Measurements from ENCODE around the gene PIK3CD. TPM values are rescaled to one million over a fixed set of nuclear protein-coding genes. Genes with fewer than 3 reads are reported as not detected.
A peak's percentile ranks its signal among the peaks of the same experiment; 100 is the strongest.

Gene PIK3CD
- total RNA-seq (10 to 100 TPM; 12.9 to 44.2 TPM), polyA plus RNA-seq (ENCODE audit: insufficient read length in 6 of 6) (1 to 10 TPM; 5.1 to 7.0 (median 5.8) TPM)
- long read RNA-seq, donor 1, result 0 reads
- long read RNA-seq, donor 2, result 0 reads
- long read RNA-seq, donor 3, partial matches to known transcripts, result 133 of 133 reads
- long read RNA-seq, donor 3, other reads (novel, unspliced or antisense), result 0 of 133 reads
- long read RNA-seq, donor 4, result 0 reads
- long read RNA-seq, donor 5, result 0 reads
- long read RNA-seq, donor 6, full-length matches to known transcripts, result 1 of 9 reads
- long read RNA-seq, donor 6, partial matches to known transcripts, result 8 of 9 reads
- long read RNA-seq, donor 6, other reads (novel, unspliced or antisense), result 0 of 9 reads
- long read RNA-seq, donor 7, result 0 reads
- long read RNA-seq, donor 8, result 0 reads
- long read RNA-seq, donor 9, result 0 reads
- long read RNA-seq, donor 10, partial matches to known transcripts, result 1 of 5 reads
- long read RNA-seq, donor 10, other reads (novel, unspliced or antisense), result 4 of 5 reads
- long read RNA-seq, donor 11, full-length matches to known transcripts, result 1 of 1,229 reads
- long read RNA-seq, donor 11, partial matches to known transcripts, result 1,172 of 1,229 reads
- long read RNA-seq, donor 11, other reads (novel, unspliced or antisense), result 56 of 1,229 reads
- long read RNA-seq, donor 12, full-length matches to known transcripts, result 1 of 1 reads
- long read RNA-seq, donor 12, partial matches to known transcripts, result 0 of 1 reads
- long read RNA-seq, donor 12, other reads (novel, unspliced or antisense), result 0 of 1 reads

- H3K27me3 ChIP-seq, result peaks cover 8 to 48% of the 10 kb centered on the region in 2 donors
- no peaks in the 10 kb centered on the region for H3K9me3 ChIP-seq
- peak within 1 kb of the TSS; percentile 52 to 70 for H3K4me3 ChIP-seq
- DNase-seq (peak in 2 of 4 donors; percentile 41 to 93), ATAC-seq (peak; percentile 81)
- H3K27ac ChIP-seq, result peak within 1 kb of the TSS; percentile 70 to 96
- TF ChIP-seq CTCF (IDR thresholded peaks at IDR 0.05), result no peak
- H3K4me1 ChIP-seq, result peaks cover 6 to 60% of the 10 kb centered on the region in 2 donors
- H3K36me3 ChIP-seq, result no peaks in the 10 kb centered on the region
- intact Hi-C loops (cut with DNase I), result no loop called here
Observed at GRCh38 chr1:9651565-9652378, at the start of gene PIK3CD. TSS of gene PIK3CD (plus strand) at chr1:9651731. CDS start at chr1:9710456, 58,725 bp downstream.

GRCh38 chr1:9601942-9602793, 49.4 kb upstream of the PIK3CD start:
- Histone ChIP-seq H3K27me3 (no peaks in the 10 kb centered on the region), H3K36me3 (peaks cover 0 to 83% of the 10 kb centered on the region in 2 donors)
- no peak for DNase-seq

GRCh38 chr1:9602794-9603167, 48.8 kb upstream of the PIK3CD start:
- H3K27me3 ChIP-seq, result no peaks in the 10 kb centered on the region
- H3K36me3 ChIP-seq, result peaks cover 0 to 84% of the 10 kb centered on the region in 2 donors
- H3K9me3 ChIP-seq, result no peaks in the 10 kb centered on the region
- ATAC-seq, result no peak
- DNase-seq, result no peak
- intact Hi-C loops (cut with DNase I), result no loop called here
- no peaks in the 10 kb centered on the region for H3K4me1 ChIP-seq
- no peak overlapping the region for H3K27ac ChIP-seq
- H3K4me3 ChIP-seq, result no peak overlapping the region
- TF ChIP-seq CTCF (IDR thresholded peaks at IDR 0.05), result no peak

More at GRCh38 chr1:9601942-9602793, 49.4 kb upstream of the PIK3CD start:
- no peaks in the 10 kb centered on the region for H3K4me1 ChIP-seq
- no peaks in the 10 kb centered on the region for H3K9me3 ChIP-seq
- no peak overlapping the region for H3K27ac ChIP-seq
- H3K4me3 ChIP-seq, result no peak overlapping the region
- ATAC-seq, result no peak
- TF ChIP-seq CTCF (IDR thresholded peaks at IDR 0.05), result no peak
- intact Hi-C loops (cut with DNase I), result no loop called here

- intact Hi-C loops (cut with DNase I), result no loop called here
- TF ChIP-seq CTCF (IDR thresholded peaks at IDR 0.05), result no peak
- no peak for ATAC-seq
- Histone ChIP-seq H3K27me3 (no peaks in the 10 kb centered on the region), H3K27ac (no peak overlapping the region), H3K4me3 (no peak overlapping the region), H3K9me3 (no peaks in the 10 kb centered on the region), H3K4me1 (no peaks in the 10 kb centered on the region), H3K36me3 (peaks cover 0 to 82% of the 10 kb centered on the region in 2 donors)
- no peak for DNase-seq
Observed at GRCh38 chr1:9603307-9603706, 48.2 kb upstream of the PIK3CD start.

All from left lung (tissue), 14 donors.